ENCODE results near the gene ARHGAP26.

Gene ARHGAP26

DNA sequence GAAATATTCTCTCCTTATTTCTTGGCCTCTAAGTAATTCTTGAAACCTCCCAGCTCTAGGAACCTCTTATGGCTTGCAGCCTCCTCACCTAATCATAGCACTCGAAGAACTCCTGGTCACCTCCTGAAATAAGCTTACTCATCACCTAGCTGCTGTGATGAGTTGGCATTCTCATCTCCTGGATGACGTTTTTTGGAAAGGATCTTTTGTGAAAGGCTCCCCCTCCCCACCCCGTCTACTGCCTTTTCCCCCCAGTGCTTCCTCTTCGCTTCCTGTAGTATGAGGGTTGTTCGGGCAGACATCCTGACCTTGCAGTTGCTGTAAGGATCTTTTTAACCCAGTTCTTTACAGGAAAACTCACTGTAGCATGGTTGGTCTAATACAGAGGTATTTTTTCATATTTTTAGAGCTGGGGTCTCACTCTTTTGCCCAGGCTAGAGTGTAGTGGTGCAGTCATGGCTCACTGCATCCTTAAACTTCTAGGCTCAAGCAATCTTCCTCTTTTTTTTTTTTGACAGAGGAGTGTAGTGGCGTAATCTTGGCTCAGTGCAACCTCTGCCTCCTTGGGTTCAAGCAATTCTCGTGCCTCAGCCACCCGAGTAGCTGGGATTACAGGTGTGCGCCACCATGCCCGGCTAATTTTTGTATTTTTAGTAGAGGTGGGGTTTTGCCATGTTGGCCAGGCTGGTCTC lies 41.8 kb downstream of the ARHGAP26 start:
- no peak for DNase-seq (ENCODE audit: low spot score)

DNA sequence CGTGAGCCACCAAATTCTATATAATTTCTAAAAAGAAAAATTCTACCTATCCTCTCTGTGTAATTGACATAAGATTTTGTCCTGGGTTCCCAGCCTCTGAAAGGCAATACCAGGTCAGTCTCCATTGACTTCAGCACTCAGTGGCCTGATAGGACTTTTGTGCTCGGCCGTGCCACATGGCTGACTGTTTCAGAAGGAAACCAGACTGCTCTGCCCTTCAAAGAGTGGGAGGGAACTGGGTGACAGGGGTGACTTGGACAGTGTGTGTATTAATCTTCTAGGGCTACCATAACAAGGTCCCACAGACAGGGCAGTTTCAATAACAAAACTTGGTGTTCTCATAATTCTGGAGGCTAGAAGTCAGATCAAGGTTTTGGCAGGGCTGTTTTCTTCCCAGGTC lies 43.0 kb downstream of the ARHGAP26 start:
- no peak for DNase-seq (ENCODE audit: low spot score)

DNA sequence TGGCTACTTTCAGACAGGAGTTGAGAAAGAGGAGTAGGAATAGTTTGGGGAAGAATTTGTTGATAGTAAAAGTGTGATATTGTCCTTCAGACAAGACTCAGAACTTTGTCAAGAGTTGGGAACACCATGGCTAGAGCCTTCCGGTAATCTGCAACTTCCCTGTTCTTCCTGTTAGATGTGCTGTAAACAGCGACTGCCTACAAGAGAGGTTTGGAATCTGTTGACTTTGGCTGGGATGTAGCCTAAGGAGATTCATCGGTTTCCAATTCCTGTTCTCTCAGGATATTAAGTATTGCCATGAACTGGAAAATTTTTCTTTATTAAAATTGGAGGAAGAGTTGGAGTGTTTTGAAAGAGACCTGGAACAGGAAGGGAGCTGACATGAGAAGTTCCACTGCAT lies 43.9 kb downstream of the ARHGAP26 start:
- no peak for DNase-seq (ENCODE audit: low spot score)

DNA sequence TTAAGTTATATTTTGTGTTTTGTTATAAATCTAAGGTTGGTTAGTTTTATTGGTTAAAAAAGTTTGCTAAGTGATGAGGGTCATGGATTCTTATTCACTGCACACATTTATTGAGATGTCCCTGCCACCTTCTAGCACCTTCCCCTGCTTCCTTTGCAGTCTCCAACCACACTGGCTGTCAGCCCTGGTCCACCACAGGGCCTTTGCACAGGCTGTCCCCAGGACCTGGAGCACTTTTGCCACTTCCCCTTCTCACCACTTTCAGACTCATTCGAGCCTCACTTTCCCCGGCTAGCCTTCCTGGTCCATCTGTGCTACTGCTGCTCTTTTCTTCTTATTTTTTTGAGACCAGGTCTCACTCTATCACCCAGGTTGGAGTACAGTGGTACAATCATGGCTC lies 45.3 kb downstream of the ARHGAP26 start:
- DNase-seq (ENCODE audit: low spot score): no peak

DNA sequence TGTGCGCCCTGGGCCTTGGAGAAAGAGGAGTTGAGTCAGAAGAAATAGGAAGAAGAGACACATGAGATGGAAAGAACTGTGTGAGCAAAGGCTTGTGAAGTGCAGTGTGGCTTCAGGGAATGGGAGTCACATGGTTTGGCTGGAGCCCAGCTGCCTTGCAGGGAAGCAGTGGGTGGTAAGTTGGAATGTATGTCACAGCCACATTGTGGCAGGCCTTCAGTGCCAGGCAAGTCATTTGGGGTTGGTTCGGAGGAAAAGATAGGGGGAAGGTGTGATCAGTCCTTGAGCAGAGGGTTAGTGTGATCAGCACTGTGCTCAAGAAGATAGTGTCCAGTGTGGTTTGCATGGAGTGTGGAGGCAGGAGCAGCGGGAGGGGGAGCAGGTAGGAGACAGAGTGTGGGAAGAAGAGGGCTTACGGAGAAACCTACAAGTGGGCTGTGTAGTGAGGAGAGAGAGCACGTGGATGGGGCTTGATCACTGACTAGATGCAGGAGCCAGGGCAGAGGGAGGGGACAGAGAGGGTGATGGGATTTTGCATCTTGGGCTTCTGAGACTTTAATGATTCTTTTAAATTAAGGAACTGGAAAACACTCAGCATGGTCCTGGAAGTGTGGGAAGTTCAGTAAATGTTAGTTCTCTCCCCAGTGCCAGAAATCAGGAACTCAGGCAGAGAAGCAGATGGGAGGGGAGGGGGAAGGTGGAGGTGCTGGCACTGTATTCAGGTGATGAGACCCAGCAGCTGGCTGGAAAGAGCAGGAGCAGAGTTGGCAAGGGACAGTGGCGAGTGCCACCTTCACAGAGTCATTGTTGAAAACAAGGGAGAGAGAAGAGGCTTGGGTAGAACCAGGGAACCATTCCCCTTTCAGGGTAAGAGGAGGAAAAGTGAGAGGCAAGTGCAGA lies 46.6 kb downstream of the ARHGAP26 start:
- no peak for DNase-seq (ENCODE audit: low spot score)

DNA sequence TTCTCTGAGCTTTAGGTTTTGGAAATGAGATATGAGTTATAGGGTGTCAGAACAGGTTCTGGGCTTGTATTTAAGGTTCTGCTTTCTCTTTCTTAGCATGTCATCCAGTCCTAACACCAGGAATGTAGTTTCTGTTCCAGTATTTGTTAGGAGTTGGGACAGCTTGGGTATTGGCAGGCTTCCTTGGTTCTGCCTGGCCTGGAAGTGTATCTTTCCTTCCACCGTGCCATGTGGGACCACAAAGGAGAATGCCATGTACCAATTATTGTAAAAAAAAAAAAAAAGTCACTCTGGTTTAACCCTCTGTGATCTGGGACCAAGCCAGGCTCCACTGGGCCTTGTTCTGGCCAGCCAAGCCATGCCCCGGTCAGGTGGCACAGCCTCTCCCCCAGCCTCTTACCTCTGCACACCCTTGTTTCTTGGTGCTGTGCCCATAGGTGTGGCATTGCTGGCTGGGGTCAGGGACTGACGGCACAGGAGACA lies 47.8 kb downstream of the ARHGAP26 start:
- DNase-seq (ENCODE audit: low spot score): no peak

DNA sequence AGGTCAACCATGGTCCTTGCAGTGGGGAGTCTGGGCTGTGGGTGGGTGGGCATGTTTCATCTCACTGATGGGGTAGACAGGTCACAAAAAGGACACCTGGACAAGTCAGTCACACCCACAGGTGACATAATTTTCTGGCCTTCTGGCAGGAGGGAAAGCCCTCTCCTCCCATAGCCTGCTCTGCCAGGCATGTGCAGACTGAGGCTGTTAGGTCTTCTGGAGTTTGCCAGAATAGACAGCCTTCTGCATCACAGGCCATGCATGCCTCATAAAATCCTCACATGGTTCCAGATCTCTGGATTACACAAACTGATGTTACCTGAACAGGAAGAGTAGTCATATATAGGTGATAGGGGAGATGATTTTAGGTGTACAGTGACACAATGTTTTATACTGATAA lies 49.1 kb downstream of the ARHGAP26 start:
- no peak for DNase-seq (ENCODE audit: low spot score)

DNA sequence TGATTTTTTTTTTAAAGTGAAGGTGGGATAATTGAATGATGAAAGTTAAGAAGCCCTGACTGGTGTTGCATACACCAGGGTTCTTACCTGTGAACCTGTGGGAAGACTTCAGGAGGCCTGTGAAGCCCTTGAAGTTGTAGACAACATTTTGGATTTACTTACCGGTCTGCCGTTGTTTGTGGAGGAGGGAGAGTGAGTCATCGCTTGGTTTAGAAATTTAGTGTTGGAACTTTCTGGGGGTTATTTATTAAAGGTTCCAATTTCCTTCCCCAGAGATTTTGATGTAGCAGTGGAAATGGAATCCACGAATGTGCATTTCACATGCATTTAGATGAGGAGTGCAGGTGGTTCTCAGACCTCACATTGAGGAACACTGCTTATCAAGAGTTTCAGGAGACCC lies 49.6 kb downstream of the ARHGAP26 start:
- no peak for DNase-seq (ENCODE audit: low spot score)

DNA sequence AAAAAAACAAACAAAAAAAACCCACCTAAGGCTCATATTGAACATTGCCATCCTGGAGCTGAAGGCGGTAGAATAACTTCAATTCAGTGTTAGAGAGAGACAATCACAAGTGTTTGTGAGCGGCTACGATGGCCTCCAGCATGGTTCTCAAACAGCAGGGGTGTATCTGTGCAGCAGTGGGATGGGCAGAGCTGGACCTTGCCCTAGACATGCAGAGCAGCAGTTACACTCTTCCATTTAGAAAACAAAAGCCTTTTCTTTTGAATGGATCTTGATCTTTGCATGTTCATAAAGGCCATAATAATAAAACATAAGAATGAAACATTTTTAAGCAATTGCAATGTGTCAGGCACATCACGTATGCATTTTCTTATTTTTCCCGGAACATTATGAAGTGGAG lies 50.3 kb downstream of the ARHGAP26 start:
- DNase-seq (ENCODE audit: low spot score): no peak

DNA sequence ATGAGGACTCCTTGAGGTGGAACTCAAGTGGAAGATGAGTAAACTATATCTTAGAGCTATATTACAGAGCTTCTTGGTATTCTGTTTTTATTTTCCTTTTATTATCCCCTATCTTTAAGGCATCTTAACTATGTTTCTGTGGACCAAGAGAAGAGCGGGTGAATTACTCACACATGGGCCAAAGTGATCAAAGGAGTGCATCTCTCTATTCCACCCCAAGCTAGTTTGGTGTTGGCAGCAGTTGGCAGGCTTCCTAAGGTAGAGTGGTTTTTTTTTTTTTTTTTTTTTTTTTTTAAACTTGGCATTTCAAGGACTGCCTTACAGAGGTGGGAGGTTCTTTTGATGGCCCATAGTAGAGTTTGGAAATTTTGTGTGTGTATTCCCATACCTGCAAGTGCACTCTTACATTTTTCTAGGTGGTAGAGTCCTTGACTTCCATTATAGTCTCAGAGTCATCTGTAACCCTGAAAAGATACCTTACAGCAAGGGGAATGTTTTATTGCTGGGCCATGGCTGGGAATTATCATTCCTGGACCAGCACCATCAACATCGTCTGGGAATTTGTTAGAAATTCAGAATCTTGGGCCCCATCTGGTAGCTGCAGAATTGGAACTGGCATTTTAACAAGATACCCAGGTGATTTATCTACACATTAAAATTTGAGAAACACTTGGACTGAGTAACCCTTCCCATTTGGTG lies 51.0 kb downstream of the ARHGAP26 start:
- DNase-seq (ENCODE audit: low spot score): no peak

DNA sequence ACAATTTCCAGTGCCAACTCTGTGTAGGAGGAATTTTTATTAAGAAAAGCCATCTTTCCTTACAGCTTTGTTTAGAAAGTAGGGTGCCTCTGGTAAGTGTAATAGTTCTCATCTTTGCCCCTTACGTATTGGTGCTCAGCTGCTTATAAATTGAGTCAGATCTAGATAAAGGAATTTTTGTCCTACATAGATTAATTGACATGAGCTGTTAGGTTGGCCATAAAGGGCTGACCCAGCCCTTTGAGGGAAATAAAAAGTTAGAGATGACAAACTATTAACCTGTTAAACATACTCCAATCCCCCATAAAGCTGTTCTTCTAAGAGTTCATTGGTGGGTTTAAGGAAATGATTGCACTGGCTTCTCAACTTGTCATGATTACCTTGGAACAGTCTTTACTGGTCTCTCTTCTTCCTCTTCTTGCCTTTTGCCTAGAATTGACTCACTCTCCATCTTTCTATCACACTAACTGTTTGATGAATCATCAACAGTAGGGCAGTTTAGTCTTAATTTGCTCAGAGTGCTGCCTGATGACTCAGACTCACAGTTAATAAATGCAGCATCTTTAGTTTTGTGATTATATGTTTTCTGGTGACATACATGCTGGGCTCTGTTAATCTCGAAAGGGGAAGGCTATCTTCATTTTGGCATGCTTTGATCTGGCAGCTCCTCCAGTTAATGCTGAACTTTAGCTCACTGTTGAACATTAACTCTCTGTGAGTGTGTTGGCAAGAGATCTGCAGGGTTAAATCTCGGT lies 51.7 kb downstream of the ARHGAP26 start:
- DNase-seq (ENCODE audit: low spot score): no peak

DNA sequence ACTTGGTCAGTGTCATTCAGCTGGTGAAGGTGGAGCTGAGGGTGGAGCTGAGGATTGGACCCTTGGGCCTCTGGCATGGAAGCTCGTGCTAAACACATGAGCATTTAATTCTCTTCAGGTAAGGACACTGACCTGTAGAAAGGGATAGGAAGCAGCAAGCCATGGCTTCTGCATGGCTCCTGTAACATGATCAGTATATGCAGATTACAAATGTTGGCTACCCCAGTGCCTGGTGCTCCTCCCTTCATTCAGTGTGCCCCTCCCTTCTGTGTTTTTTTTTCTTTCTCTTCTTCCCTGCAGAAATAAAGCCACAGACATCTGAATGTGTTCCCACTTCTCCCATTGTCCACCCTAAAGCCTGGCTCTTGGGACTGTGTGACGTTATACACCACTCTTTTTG lies 52.9 kb downstream of the ARHGAP26 start:
- no peak for DNase-seq (ENCODE audit: low spot score)

DNA sequence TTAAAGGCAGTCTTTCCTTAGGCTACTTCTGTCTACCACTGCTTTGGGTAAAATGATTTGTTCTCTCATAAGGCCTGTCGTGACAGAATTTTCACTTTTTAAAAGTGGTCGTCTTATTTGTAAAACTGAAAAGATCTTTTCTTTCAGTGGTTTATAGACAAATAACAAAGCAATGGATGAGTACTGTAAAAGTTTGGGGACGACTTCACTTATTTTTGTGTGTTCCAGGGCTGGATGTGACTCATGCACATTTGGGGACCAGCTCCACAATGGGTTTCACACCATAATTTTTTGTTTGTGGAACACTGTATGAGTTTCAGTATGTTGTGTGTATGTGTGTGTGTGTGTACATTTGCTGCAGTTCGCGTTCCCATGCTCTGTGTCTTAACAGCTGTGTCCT lies 53.6 kb downstream of the ARHGAP26 start:
- no peak for DNase-seq (ENCODE audit: low spot score)

DNA sequence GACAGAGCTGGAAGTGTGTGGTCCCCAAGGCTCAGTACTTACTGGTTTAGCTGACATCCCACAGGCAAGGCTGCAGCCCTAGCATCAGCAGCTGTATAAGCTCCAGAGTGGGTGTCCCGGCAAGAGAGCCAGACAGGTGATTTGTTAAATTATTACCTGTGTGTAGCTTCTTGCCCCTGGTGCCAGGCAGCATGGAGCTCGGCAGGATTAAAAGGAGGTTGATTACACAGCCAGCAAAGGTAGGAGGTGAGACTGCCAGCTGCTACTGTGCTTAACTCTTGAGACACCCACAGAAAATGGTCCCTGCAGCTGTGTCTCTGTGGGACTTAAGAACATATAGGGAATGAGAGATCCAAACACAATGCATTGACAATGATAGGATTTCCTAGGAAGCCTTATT lies 54.2 kb downstream of the ARHGAP26 start:
- no peak for DNase-seq (ENCODE audit: low spot score)

DNA sequence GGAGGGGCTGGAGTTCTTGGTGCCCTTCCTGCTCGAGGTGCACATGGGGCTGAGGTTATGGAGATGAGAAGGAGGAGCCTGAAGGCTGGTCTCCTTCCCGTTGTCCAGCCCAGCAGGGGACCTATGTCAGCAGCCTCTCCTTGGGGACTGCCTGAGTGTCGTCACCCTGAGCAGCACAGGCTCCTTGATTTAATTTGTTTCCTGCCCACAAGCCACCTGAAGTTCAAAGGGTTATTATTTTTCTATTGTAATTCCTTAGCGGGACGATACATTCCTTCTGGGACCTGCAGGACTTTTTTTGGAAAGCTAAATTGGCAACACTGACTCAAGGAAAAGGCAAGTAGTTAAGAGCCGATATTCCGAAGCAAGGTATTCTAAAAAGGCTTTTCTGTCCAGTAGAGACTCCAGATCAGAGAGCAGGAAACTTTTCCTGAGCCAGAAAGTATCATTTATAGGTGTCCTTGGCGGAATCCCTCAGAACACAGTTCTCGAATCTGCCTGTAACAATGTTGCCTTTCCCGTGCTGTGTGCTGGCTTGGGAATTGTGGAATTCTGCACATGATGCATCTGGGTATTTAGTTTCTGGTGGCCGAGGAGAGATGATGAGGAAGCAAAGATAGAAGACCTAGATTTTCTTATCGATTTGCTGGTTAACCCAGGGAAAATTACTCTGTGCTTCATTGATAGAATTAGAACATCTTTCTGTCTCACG lies 55.4 kb downstream of the ARHGAP26 start:
- DNase-seq (ENCODE audit: low spot score): no peak

DNA sequence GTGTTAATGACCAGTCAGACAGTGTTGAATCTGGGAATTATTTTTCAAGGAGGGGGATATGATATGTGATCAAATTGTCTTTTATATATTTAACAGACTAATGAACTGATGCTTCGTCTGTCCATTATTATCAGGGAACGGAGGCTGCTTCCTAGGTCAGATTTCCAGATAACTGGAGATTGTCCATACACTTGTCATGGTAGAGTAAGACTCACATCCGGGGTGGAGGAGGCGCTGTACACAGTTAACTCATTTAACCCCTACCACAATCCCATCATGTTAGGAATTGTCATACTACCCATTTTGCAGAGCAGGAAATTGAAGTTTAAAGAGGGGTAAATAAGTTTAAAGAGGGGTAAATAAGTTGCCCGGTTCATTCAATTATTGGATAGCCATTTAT lies 55.9 kb downstream of the ARHGAP26 start:
- DNase-seq (ENCODE audit: low spot score): no peak

DNA sequence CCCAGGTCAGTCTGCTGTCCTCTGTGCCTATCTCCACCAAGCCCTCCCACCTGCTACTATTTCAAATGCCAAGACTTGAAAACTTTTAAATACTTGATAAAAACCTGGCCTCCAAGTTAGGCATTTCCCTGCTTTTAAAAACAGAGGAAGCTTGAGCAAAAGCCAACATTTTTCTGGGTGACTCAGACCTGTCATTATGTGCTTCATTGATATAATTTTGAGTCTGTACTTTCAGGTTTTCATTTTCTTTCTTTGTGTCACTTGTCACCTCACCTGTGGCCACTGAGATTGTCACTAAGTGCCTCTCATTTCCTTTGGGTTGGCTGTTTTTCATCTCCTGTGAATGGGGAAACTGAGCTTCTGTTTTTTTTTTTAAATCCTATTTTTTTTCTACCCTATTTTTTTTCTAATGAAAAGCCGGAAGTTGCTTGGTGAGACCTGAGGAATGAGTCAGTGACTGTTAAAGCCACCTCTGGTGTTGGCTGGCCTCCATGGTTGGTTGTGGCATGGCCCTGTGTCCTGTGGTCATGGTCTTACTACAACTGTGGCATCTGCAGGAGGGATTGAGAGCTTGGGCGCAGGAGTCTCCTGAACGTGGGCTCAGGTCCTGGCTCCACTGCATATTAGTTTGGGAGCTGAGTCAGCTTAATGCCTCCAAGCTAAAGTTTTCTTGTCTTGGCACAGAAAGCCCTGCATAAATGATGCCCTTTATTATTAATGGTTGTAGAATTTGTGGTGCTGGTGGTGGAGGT lies 56.7 kb downstream of the ARHGAP26 start:
- no peak for DNase-seq (ENCODE audit: low spot score)

DNA sequence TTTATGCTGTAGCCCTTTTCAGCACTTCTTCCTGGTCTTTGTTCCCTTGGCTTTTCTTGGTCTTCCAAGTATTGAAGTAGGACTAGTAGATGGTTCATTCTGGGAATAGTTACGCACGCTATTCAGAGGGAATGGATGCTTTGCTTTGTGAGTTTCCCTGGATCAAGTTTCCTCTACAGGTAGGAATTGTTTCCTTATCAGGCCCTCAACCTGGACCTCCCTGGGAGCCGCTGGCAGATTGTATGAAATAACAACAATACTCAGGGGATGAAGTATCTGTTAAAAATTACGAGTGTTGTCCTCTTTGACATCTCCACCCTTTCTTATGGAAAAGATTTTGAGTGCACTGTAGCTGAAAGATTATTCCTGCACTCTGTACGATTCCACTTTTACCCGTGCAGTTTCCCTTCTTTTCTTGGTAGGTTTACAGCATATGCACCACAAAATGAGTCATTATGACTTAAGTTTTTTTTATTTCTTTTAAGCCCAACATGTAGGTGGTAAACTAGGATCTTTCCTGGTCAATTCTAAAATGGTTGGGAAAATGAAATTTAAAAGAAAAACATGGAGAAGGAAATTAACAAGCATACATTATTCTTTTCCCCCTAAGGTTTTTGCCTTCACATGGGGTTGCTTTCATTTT lies 57.9 kb downstream of the ARHGAP26 start:
- DNase-seq (ENCODE audit: low spot score): no peak

DNA sequence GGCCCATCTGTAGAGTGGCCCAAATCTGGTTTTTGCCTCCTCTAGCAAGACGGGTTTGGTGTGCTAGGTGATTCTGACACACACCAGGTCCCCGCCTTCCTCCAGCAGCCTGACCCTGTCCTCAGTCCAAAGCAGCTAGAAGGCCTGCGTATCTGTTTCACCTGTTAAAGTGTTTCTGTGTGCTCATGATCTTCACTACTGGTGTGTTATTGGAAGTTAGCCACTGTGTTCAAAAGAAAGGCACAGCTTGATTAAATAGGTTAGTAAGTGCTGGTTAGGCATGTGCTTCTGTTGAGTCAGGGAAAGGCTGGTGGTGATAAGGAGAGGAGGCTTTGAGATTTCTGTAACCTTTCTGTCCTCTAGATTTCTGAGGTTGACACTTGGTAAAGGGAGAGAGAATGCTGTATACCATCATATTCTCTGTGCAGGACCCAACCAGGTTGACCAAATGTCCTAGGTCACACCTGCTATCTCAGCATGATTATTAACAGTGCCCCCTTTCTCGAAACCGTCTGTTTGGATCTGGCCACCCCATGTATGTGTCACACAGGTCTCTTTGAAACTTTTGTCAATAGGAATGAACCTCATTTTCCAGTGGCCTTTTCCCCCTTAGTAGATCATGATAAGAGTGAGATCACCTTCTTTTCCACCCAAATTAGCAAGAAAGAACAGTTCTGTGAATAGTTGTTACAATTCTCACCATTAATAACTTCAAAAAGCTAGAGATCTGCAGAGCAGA lies 58.8 kb downstream of the ARHGAP26 start:
- DNase-seq (ENCODE audit: low spot score): no peak

Data from hematopoietic multipotent progenitor cell treated with erythropoietin and hydrocortisone succinate and interleukin-3 and kit ligand, for 17 days (in vitro differentiated cells).